Activated CD8-positive, alpha-beta memory T cell treated with anti-CD3 and anti-CD28 coated beads for 48 hours (primary cell): ENCODE results near the gene WDR75.
"Not testable (repeated sequence)": the region's sequence is repeated elsewhere in the genome, so short reads cannot be mapped to it uniquely, and the experiment has no call there.

Experiments
- DNase-seq, 3 experiments: peaks; one replicate each; pipeline ENCODE4 v3.0.0-alpha.2; 2020; ENCODE audit warnings: low read depth in 2 of 3, low spot score in 2 of 3

Gene WDR75

GRCh38 chr2:189440644-189440946 lies 679 bp upstream of the WDR75 start:
- no peak for DNase-seq

- DNase-seq, result no peak
These were observed 418 bp downstream of the WDR75 start for GRCh38 chr2:189441709-189442074.

- no peak for DNase-seq
These were observed 1.2 kb downstream of the WDR75 start for GRCh38 chr2:189442468-189442867.

GRCh38 chr2:189444322-189444721 lies 3.0 kb downstream of the WDR75 start:
- no peak for DNase-seq

GRCh38 chr2:189446780-189447179 lies 5.5 kb downstream of the WDR75 start:
- DNase-seq, result no peak

- DNase-seq, result no peak
These were observed 12.7 kb downstream of the WDR75 start for GRCh38 chr2:189454009-189454408.

- no peak for DNase-seq
These were observed 23.8 kb downstream of the WDR75 start for GRCh38 chr2:189465076-189465475.

- DNase-seq, result no peak
These were observed 24.2 kb downstream of the WDR75 start for GRCh38 chr2:189465478-189465877.

- no peak for DNase-seq
These were observed 24.8 kb downstream of the WDR75 start for GRCh38 chr2:189466046-189466445.

GRCh38 chr2:189466656-189467055 lies 25.4 kb downstream of the WDR75 start:
- DNase-seq, result no peak

- no peak for DNase-seq
These were observed 25.9 kb downstream of the WDR75 start for GRCh38 chr2:189467160-189467559.

- no peak for DNase-seq
These were observed 26.3 kb downstream of the WDR75 start for GRCh38 chr2:189467593-189467992.

- DNase-seq, result no peak
These were observed 33.3 kb downstream of the WDR75 start for GRCh38 chr2:189474526-189474925.

GRCh38 chr2:189477756-189478155 lies 36.5 kb downstream of the WDR75 start:
- DNase-seq, result no peak

- DNase-seq, result not testable (repeated sequence)
These were observed 37.0 kb downstream of the WDR75 start for GRCh38 chr2:189478289-189478688.

- no peak for DNase-seq
These were observed 39.8 kb downstream of the WDR75 start for GRCh38 chr2:189481071-189481470.

GRCh38 chr2:189483571-189483970 lies 42.3 kb downstream of the WDR75 start:
- DNase-seq, result no peak

GRCh38 chr2:189483980-189484740 lies 42.9 kb downstream of the WDR75 start:
- no peak for DNase-seq

GRCh38 chr2:189485146-189485545 lies 43.9 kb downstream of the WDR75 start:
- DNase-seq, result no peak

- DNase-seq, result no peak
These were observed 45.0 kb downstream of the WDR75 start for GRCh38 chr2:189486237-189486770.

- DNase-seq, result no peak
These were observed 46.2 kb downstream of the WDR75 start for GRCh38 chr2:189487283-189488007.

- DNase-seq, result no peak
These were observed 46.7 kb downstream of the WDR75 start for GRCh38 chr2:189488008-189488310.

GRCh38 chr2:189492451-189492850 lies 51.2 kb downstream of the WDR75 start:
- DNase-seq, result no peak
